RCC 7860 (cell line): ENCODE results near the gene ACYP2.

Experiments
- DNase-seq: peaks from one replicate; pipeline ENCODE4 v3.0.0-alpha.2; 2015; ENCODE audit warnings: low spot score
- FAIRE-seq: peaks from 2 replicates; lab custom pipeline; 2012; peaks lifted over from hg19 to GRCh38; lab: Jason Lieb, UNC

ACYP2 gene

GRCh38 chr2:54148391-54148790 is 33.0 kb downstream of the ACYP2 start:
- DNase-seq: no peak
- FAIRE-seq: no peak

GRCh38 chr2:54149638-54150441 is 34.4 kb downstream of the ACYP2 start:
- FAIRE-seq: no peak
- DNase-seq: no peak

GRCh38 chr2:54158311-54158710 is 42.9 kb downstream of the ACYP2 start:
- FAIRE-seq (no peak), DNase-seq (no peak)

GRCh38 chr2:54161660-54162424 is 46.4 kb downstream of the ACYP2 start:
- DNase-seq: no peak
- peak; percentile 59 for FAIRE-seq

GRCh38 chr2:54164106-54164505 is 48.7 kb downstream of the ACYP2 start:
- FAIRE-seq (no peak), DNase-seq (no peak)

GRCh38 chr2:54166121-54166773 is 50.8 kb downstream of the ACYP2 start:
- no peak for DNase-seq
- no peak for FAIRE-seq

GRCh38 chr2:54176577-54176976 is 61.2 kb downstream of the ACYP2 start:
- FAIRE-seq: no peak
- peak; percentile 40 for DNase-seq

GRCh38 chr2:54183281-54183680 is 67.9 kb downstream of the ACYP2 start:
- FAIRE-seq: no peak
- DNase-seq: no peak

- DNase-seq (no peak), FAIRE-seq (no peak)
Measured at GRCh38 chr2:54183972-54184371, 68.6 kb downstream of the ACYP2 start.

- FAIRE-seq: no peak
- no peak for DNase-seq
Measured at GRCh38 chr2:54185105-54185504, 69.7 kb downstream of the ACYP2 start.

- no peak for DNase-seq
- no peak for FAIRE-seq
Measured at GRCh38 chr2:54187331-54187730, 71.9 kb downstream of the ACYP2 start.

- DNase-seq (no peak), FAIRE-seq (no peak)
Measured at GRCh38 chr2:54189539-54189938, 74.1 kb downstream of the ACYP2 start.

- FAIRE-seq (no peak), DNase-seq (no peak)
Measured at GRCh38 chr2:54191361-54192135, 76.1 kb downstream of the ACYP2 start.

GRCh38 chr2:54194761-54195750 is 79.6 kb downstream of the ACYP2 start:
- FAIRE-seq: no peak
- DNase-seq: no peak

GRCh38 chr2:54196646-54197045 is 81.2 kb downstream of the ACYP2 start:
- no peak for DNase-seq
- no peak for FAIRE-seq

- FAIRE-seq: no peak
Measured at GRCh38 chr2:54204476-54204875, 89.1 kb downstream of the ACYP2 start.

GRCh38 chr2:54206596-54206995 is 91.2 kb downstream of the ACYP2 start:
- DNase-seq (no peak), FAIRE-seq (peak; percentile 86)

More at GRCh38 chr2:54204476-54204875, 89.1 kb downstream of the ACYP2 start:
- no peak for DNase-seq

- DNase-seq (no peak), FAIRE-seq (no peak)
Measured at GRCh38 chr2:54207666-54208195, 92.3 kb downstream of the ACYP2 start.
